Measurements from ENCODE around the gene DUS4L. TPM values are rescaled to one million over a fixed set of nuclear protein-coding genes. Genes with fewer than 3 reads are reported as not detected.

Gene DUS4L
- total RNA-seq, 2 experiments from 2014 or later, result 17.4 to 17.9 TPM

- Mint-ChIP-seq H3K36me3 (ENCODE audit: low read depth) (peaks cover 18% of the 10 kb centered on the region), H3K4me3 (no peak overlapping the region), H3K9me3 (no peaks in the 10 kb centered on the region), H3K4me1 (ENCODE audit: low read depth) (no peaks in the 10 kb centered on the region), H3K27me3 (no peaks in the 10 kb centered on the region), H3K27ac (no peak overlapping the region)
- ChIA-PET CTCF (no interaction called here), POLR2A (no interaction called here)
- intact Hi-C loops (cut with micrococcal nuclease), result no loop called here
- TF ChIP-seq, protein P1, sequence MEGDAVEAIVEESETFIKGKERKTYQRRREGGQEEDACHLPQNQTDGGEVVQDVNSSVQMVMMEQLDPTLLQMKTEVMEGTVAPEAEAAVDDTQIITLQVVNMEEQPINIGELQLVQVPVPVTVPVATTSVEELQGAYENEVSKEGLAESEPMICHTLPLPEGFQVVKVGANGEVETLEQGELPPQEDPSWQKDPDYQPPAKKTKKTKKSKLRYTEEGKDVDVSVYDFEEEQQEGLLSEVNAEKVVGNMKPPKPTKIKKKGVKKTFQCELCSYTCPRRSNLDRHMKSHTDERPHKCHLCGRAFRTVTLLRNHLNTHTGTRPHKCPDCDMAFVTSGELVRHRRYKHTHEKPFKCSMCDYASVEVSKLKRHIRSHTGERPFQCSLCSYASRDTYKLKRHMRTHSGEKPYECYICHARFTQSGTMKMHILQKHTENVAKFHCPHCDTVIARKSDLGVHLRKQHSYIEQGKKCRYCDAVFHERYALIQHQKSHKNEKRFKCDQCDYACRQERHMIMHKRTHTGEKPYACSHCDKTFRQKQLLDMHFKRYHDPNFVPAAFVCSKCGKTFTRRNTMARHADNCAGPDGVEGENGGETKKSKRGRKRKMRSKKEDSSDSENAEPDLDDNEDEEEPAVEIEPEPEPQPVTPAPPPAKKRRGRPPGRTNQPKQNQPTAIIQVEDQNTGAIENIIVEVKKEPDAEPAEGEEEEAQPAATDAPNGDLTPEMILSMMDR (IDR thresholded peaks at IDR 0.05), result no peak
- no peak for ATAC-seq
- no peak for DNase-seq
Measured at GRCh38 chr7:107615910-107616680, 52.3 kb downstream of the DUS4L start.

- TF ChIP-seq, protein P1 (IDR thresholded peaks at IDR 0.05), result no peak
- Mint-ChIP-seq H3K4me3 (no peak overlapping the region), H3K9me3 (no peaks in the 10 kb centered on the region), H3K36me3 (ENCODE audit: low read depth) (no peaks in the 10 kb centered on the region), H3K27ac (no peak overlapping the region), H3K4me1 (ENCODE audit: low read depth) (no peaks in the 10 kb centered on the region), H3K27me3 (no peaks in the 10 kb centered on the region)
- intact Hi-C loops (cut with micrococcal nuclease), result no loop called here
- no peak for DNase-seq
- ChIA-PET CTCF (no interaction called here), POLR2A (no interaction called here)
- ATAC-seq, result peak; percentile 67
Measured at GRCh38 chr7:107622429-107622828, 58.7 kb downstream of the DUS4L start.

GRCh38 chr7:107622894-107623293 is 59.1 kb downstream of the DUS4L start:
- POLR2A ChIA-PET, result no interaction called here

GRCh38 chr7:107627002-107627401 is 63.2 kb downstream of the DUS4L start:
- no peaks in the 10 kb centered on the region for H3K27me3 Mint-ChIP-seq
- TF ChIP-seq, protein P1 (IDR thresholded peaks at IDR 0.05), result no peak
- no peaks in the 10 kb centered on the region for H3K36me3 Mint-ChIP-seq (ENCODE audit: low read depth)
- no peaks in the 10 kb centered on the region for H3K9me3 Mint-ChIP-seq
- ChIA-PET POLR2A (no interaction called here), CTCF (no interaction called here)
- intact Hi-C loops (cut with micrococcal nuclease), result no loop called here
- no peak overlapping the region for H3K4me3 Mint-ChIP-seq
- no peak for ATAC-seq
- H3K27ac Mint-ChIP-seq, result no peak overlapping the region
- no peaks in the 10 kb centered on the region for H3K4me1 Mint-ChIP-seq (ENCODE audit: low read depth)
- DNase-seq, result no peak

More at GRCh38 chr7:107622894-107623293, 59.1 kb downstream of the DUS4L start:
- CTCF ChIA-PET, result no interaction called here
- no peaks in the 10 kb centered on the region for H3K27me3 Mint-ChIP-seq
- DNase-seq (no peak), ATAC-seq (no peak)
- H3K9me3 Mint-ChIP-seq, result no peaks in the 10 kb centered on the region
- H3K4me1 Mint-ChIP-seq (ENCODE audit: low read depth), result no peaks in the 10 kb centered on the region
- H3K4me3 Mint-ChIP-seq, result no peak overlapping the region
- TF ChIP-seq, protein P1 (IDR thresholded peaks at IDR 0.05), result no peak
- H3K36me3 Mint-ChIP-seq (ENCODE audit: low read depth), result no peaks in the 10 kb centered on the region
- no peak overlapping the region for H3K27ac Mint-ChIP-seq
- intact Hi-C loops (cut with micrococcal nuclease), result no loop called here

Other genes with a start within 250 kb of the DUS4L start
- not detected for gene GPR22, start 93.9 kb upstream of the DUS4L start, total RNA-seq
- 10 to 100 TPM; 37.6 to 40.3 TPM for gene COG5, start 51 bp upstream of the DUS4L start, total RNA-seq
- 10 to 100 TPM; 24.0 to 27.7 TPM for gene BCAP29, start 16.3 kb downstream of the DUS4L start, total RNA-seq
- gene SLC26A4, start 96.9 kb downstream of the DUS4L start, total RNA-seq, result 1 to 10 TPM; 1.0 to 2.0 TPM
- gene CBLL1, start 180.2 kb downstream of the DUS4L start, total RNA-seq, result 10 to 100 TPM; 31.7 to 38.2 TPM
- gene SLC26A3, start 239.3 kb downstream of the DUS4L start, total RNA-seq, result not detected

Data from activated CD8-positive, alpha-beta T cell treated with anti-CD3 and anti-CD28 coated beads for 36 hours (primary cell).